Ascending aorta (tissue), 2 donors: ENCODE data around the gene SYP. TPM values are rescaled to one million over a fixed set of nuclear protein-coding genes. Genes with fewer than 3 reads are reported as not detected.

Experiments
- DNase-seq, 2 donors: peaks; one replicate each; pipeline ENCODE4 v3.0.0-alpha.2; 2019; ENCODE audit warnings: low spot score in 2 of 2
- H3K27ac ChIP-seq, 2 donors: fragments of 200-600 bp; sonication (generic); one replicate each; pipeline ENCODE4 v1.5.1; 2016 to 2017; ENCODE audit warnings: mild to moderate bottlenecking in 1 of 2
- H3K27me3 ChIP-seq: fragments of 200-600 bp; sonication (generic); one replicate; pipeline ENCODE4 v1.5.1; 2017
- H3K36me3 ChIP-seq, 2 donors: fragments of 200-600 bp; sonication (generic); one replicate each; pipeline ENCODE4 v1.5.1; 2016
- H3K4me1 ChIP-seq, 2 donors: fragments of 200-600 bp; sonication (generic); one replicate each; pipeline ENCODE4 v1.5.1; 2016 to 2017; ENCODE audit warnings: mild to moderate bottlenecking in 1 of 2
- H3K4me3 ChIP-seq, 2 donors: fragments of 200-600 bp; sonication (generic); one replicate each; pipeline ENCODE4 v1.5.1; 2016 to 2017; ENCODE audit warnings: mild to moderate bottlenecking in 1 of 2
- H3K9me3 ChIP-seq, 2 donors: fragments of 200-600 bp; sonication (generic); one replicate each; pipeline ENCODE4 v1.5.1; 2016
- intact Hi-C: fragments of 100-400 bp; cut with DNase I; formaldehyde crosslinking; loops from one replicate; pipeline ENCODE4 v1.15.1; 2023
- total RNA-seq: library from RNA; depleted of rRNA; stranded (reverse); fragments of >200 nt; gene quantifications from one replicate; pipeline ENCODE4 v1.1.0, GENCODE V29; 2016
- TF ChIP-seq, protein P1 (sequence below), 3 experiments: fragments of 200-600 bp in 2 of 3; fragments of 450-650 bp in 1 of 3; sonication (generic) in 2 of 3; IDR thresholded peaks; one replicate each; pipeline ENCODE4 v1.5.1; 2016 to 2019; ENCODE audit warnings: antibody characterized with exemption in 3 of 3, mild to moderate bottlenecking in 1 of 3, moderate library complexity in 1 of 3

Gene SYP
- total RNA-seq = 0.53 TPM

DNA sequence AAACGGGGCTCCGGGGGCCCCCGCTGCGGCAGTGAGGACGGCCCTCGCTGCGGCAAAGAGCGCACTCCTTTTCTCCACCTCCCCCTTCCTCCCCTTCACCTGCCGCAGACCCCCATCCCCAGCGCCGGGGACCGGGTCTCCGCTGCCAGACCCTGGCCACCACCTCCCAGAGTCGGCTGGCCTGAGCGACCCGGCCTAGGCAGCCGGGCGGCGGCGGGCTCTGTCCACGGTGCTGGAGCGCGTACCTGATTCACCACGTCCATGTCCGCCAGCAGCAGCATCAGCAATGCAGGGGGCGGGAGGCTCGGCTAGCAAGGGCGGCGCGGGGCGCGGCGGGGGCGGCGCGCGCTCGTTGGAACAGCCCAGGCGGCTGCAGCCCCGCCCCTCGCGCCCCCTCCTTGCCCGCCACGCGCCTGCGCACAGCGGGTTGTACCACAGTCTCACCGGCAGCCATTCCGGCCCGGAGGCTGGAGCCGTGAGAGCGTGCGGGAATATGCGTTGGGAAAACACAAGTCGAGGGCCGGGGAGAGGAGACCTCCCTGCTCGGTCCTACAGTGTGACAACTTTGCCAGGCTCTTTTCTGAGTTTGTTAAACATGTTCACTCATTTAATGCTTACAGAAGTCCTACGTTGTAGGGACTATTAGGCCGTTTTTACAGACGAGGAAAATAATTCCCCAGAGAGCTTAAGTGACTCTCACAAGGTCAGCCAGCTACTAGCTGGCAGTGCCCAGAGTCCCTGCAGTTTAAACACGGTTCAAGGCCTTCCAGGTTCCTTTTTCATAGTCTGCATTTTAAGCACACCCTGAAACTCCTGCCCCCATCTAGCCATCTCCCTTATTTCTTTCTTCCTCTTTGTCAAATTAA lies at the start of gene SYP:
Gene SYP, minus strand, starts transcription at position 288 of the 866 bp plus-strand sequence. Its CDS starts 7 bp downstream, at position 281.
- intact Hi-C loops = loop anchor here (1.0 to 2.0 kb wide), 3 partner anchors 9 to 69 kb away; partner anchors contain the start of genes CCDC22 and PPP1R3F
- TF ChIP-seq, protein P1, sequence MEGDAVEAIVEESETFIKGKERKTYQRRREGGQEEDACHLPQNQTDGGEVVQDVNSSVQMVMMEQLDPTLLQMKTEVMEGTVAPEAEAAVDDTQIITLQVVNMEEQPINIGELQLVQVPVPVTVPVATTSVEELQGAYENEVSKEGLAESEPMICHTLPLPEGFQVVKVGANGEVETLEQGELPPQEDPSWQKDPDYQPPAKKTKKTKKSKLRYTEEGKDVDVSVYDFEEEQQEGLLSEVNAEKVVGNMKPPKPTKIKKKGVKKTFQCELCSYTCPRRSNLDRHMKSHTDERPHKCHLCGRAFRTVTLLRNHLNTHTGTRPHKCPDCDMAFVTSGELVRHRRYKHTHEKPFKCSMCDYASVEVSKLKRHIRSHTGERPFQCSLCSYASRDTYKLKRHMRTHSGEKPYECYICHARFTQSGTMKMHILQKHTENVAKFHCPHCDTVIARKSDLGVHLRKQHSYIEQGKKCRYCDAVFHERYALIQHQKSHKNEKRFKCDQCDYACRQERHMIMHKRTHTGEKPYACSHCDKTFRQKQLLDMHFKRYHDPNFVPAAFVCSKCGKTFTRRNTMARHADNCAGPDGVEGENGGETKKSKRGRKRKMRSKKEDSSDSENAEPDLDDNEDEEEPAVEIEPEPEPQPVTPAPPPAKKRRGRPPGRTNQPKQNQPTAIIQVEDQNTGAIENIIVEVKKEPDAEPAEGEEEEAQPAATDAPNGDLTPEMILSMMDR (IDR thresholded peaks at IDR 0.05) = no peak
- Histone ChIP-seq H3K4me1 (no peaks in the 10 kb centered on the region), H3K4me3 (peak within 1 kb of the TSS; percentile 33 to 61), H3K27me3 (no peaks in the 10 kb centered on the region), H3K27ac (peak within 1 kb of the TSS; percentile 51 to 59), H3K9me3 (no peaks in the 10 kb centered on the region), H3K36me3 (no peaks in the 10 kb centered on the region)
- DNase-seq = peak; percentile 65 to 95

DNA sequence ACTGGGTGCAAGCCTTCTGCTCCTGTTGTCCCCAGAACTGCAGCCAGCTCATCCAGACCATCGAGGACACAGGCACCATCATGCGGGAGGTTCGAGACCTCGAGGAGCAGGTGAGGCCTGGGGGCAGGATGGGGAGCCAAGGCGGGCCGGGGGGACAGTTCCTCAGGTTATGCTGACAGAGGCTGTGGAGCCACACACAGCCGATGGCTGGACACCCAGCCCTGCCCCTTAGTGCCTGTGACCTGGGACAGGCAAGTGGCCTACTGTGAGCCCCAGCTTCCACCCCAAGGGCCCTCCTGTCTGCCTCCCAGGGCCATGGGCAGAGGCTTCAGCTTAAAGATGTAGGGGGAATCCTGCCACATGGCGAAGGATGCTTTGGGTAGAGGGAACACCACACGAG lies 49.6 kb upstream of the SYP start:
- no peak overlapping the region for H3K27ac ChIP-seq
- no peaks in the 10 kb centered on the region for H3K4me1 ChIP-seq
- H3K9me3 ChIP-seq = no peaks in the 10 kb centered on the region
- no peak overlapping the region for H3K4me3 ChIP-seq
- peaks cover 6 to 35% of the 10 kb centered on the region in 2 donors for H3K36me3 ChIP-seq
- H3K27me3 ChIP-seq = no peaks in the 10 kb centered on the region
- no peak for DNase-seq
- TF ChIP-seq, protein P1 (IDR thresholded peaks at IDR 0.05) = no peak
- intact Hi-C loops = no loop called here

DNA sequence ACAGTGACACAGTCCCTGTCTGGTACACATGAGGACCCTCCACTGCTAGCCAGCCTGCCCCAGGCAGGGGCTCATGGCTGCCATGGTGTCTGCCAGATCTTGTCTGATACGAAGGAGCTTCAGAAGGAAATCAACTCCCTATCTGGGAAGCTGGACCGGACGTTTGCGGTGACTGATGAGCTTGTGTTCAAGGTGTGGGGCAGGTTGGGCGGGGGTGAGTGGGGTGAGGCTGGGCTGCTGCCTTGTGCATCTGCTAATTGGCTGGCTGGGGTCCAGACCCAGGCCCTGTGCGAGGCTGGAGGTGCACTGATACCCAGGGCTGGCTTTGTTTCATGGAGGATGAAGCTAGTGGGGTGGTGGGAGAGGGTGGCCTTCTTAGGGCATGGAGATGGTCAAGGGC lies 49.1 kb upstream of the SYP start:
- no peak overlapping the region for H3K27ac ChIP-seq
- H3K4me3 ChIP-seq = no peak overlapping the region
- H3K27me3 ChIP-seq = no peaks in the 10 kb centered on the region
- TF ChIP-seq, protein P1 (IDR thresholded peaks at IDR 0.05) = no peak
- no peak for DNase-seq
- intact Hi-C loops = no loop called here
- H3K36me3 ChIP-seq = peaks cover 10 to 40% of the 10 kb centered on the region in 2 donors
- no peaks in the 10 kb centered on the region for H3K9me3 ChIP-seq
- H3K4me1 ChIP-seq = no peaks in the 10 kb centered on the region

DNA sequence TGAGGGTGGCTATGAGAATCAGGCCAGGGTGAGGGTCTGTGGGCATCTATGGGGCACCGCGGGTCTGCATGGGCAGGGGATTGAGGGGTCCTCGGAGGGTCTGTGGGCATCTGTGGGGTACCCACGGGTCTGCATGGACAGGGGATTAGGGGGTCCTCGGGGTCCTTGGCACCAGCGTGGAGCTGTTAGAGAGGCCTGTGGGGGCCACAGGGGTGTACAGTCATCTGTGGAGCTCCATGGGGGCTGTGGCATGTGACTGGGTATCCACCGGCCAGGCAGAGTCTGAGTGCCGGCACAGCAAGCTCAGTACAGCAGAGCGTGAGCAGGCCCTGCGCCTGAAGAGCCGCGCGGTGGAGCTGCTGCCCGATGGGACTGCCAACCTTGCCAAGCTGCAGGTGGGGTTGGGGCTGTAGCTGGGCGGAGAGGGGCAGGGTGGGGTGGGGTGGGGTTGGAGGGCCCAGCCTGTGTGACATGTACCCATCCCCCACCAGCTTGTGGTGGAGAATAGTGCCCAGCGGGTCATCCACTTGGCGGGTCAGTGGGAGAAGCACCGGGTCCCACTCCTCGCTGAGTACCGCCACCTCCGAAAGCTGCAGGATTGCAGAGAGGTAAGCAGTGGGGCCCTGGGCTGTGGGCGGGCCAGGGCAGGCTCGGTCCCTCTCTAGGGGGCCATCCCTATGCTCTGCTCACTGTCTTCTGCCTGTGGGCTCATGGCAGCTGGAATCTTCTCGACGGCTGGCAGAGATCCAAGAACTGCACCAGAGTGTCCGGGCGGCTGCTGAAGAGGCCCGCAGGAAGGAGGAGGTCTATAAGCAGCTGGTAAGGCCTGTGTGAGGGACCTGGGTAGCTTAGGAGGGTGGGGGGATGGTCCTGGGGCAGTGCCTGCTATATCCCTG lies 48.2 kb upstream of the SYP start:
- intact Hi-C loops = no loop called here
- H3K9me3 ChIP-seq = no peaks in the 10 kb centered on the region
- no peak overlapping the region for H3K27ac ChIP-seq
- H3K4me1 ChIP-seq = no peaks in the 10 kb centered on the region
- no peak overlapping the region for H3K4me3 ChIP-seq
- DNase-seq = no peak
- H3K27me3 ChIP-seq = no peaks in the 10 kb centered on the region
- H3K36me3 ChIP-seq = peaks cover 10 to 47% of the 10 kb centered on the region in 2 donors
- TF ChIP-seq, protein P1 (IDR thresholded peaks at IDR 0.05) = no peak

DNA sequence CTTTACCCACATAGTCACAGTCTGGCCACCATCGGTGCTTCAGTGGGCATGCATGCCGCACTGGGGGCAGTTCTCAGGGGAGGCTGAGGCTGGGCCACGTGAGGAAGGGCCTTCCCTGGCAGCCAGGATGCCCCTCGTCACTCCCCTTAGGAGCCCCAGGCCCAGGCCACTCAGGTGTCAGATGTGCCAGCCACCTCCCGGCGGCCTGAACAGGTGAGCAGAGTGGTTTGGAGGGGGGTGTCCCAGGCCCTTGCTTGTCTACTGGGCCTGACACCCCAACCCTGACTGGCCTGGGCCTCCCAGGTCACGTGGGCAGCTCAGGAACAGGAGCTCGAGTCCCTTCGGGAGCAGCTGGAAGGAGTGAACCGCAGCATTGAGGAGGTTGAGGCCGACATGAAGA lies 47.4 kb upstream of the SYP start:
- no peaks in the 10 kb centered on the region for H3K4me1 ChIP-seq
- H3K36me3 ChIP-seq = peaks cover 10 to 52% of the 10 kb centered on the region in 2 donors

More for the DNA sequence above, 47.4 kb upstream of the SYP start:
- H3K27ac ChIP-seq = no peak overlapping the region
- no peaks in the 10 kb centered on the region for H3K27me3 ChIP-seq
- H3K4me3 ChIP-seq = no peak overlapping the region
- no peaks in the 10 kb centered on the region for H3K9me3 ChIP-seq
- no peak for DNase-seq
- TF ChIP-seq, protein P1 (IDR thresholded peaks at IDR 0.05) = no peak
- intact Hi-C loops = no loop called here
